ENCODE results near the gene PDXP. TPM values are rescaled to one million over a fixed set of nuclear protein-coding genes. Genes with fewer than 3 reads are reported as not detected.

Gene PDXP
- total and polyA plus RNA-seq, 2 donors (not counting 3 experiments of a cell fraction or from before 2014, with no cell fraction given), result 18.0 to 20.0 TPM

- no peak for FAIRE-seq
- no peak overlapping the region for H3K27ac ChIP-seq (ENCODE audit: insufficient read depth, low read depth, low read length)
- intact Hi-C loops (cut with micrococcal nuclease), result no loop called here
- no peak for DNase-seq (ENCODE audit: low read depth, low spot score)
- no TSS peak for BruUV-seq (replicated peaks)
- H3K9me3 ChIP-seq (replicated peaks; ENCODE audit: control insufficient read depth, insufficient read depth, low read length), result no peaks in the 10 kb centered on the region
- H3K36me3 ChIP-seq (ENCODE audit: control insufficient read depth in 2 of 2, extremely low read depth in 1 of 2, insufficient read depth in 2 of 2, low read length in 2 of 2), result no peaks in the 10 kb centered on the region
- CTCF ChIA-PET, result no interaction called here
- no peaks in the 10 kb centered on the region for H3K79me2 ChIP-seq (ENCODE audit: control insufficient read depth, insufficient read depth, low read length)
- H3K9ac ChIP-seq (replicated peaks; ENCODE audit: extremely low read depth, insufficient read depth, low read length), result no peak overlapping the region
- TF ChIP-seq, protein P1, sequence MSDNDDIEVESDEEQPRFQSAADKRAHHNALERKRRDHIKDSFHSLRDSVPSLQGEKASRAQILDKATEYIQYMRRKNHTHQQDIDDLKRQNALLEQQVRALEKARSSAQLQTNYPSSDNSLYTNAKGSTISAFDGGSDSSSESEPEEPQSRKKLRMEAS (IDR thresholded peaks at IDR 0.05; ENCODE audit: insufficient read depth, insufficient read length), result no peak
- no peak for TF ChIP-seq EZH2 (IDR thresholded peaks at IDR 0.05; ENCODE audit: borderline replicate concordance, low read depth, low read length, severe bottlenecking)
- no peak for TF ChIP-seq GATA2 (IDR thresholded peaks at IDR 0.05; ENCODE audit: insufficient read depth, insufficient read length, low read depth, low read length)
- TF ChIP-seq JUN (IDR thresholded peaks at IDR 0.05; ENCODE audit: borderline replicate concordance, insufficient read depth, insufficient read length, low read depth), result no peak
- no peak for TF ChIP-seq MYC (IDR thresholded peaks at IDR 0.05; ENCODE audit: low read depth, low read length)
- no peak for TF ChIP-seq POLR2AphosphoS5 (IDR thresholded peaks at IDR 0.05; ENCODE audit: insufficient read depth, low read depth, low read length)
- TF ChIP-seq, protein P2, sequence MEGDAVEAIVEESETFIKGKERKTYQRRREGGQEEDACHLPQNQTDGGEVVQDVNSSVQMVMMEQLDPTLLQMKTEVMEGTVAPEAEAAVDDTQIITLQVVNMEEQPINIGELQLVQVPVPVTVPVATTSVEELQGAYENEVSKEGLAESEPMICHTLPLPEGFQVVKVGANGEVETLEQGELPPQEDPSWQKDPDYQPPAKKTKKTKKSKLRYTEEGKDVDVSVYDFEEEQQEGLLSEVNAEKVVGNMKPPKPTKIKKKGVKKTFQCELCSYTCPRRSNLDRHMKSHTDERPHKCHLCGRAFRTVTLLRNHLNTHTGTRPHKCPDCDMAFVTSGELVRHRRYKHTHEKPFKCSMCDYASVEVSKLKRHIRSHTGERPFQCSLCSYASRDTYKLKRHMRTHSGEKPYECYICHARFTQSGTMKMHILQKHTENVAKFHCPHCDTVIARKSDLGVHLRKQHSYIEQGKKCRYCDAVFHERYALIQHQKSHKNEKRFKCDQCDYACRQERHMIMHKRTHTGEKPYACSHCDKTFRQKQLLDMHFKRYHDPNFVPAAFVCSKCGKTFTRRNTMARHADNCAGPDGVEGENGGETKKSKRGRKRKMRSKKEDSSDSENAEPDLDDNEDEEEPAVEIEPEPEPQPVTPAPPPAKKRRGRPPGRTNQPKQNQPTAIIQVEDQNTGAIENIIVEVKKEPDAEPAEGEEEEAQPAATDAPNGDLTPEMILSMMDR (IDR thresholded peaks at IDR 0.05; ENCODE audit: extremely low read depth in 1 of 2, insufficient read depth in 1 of 2, low read depth in 1 of 2, low read length in 2 of 2), result no peak
- no peak for TF ChIP-seq POLR2A (IDR thresholded peaks at IDR 0.05; ENCODE audit: low read depth, low read length)
- no peak for TF ChIP-seq FOS (IDR thresholded peaks at IDR 0.05; ENCODE audit: borderline replicate concordance, insufficient read depth, low read length)
- H3K27me3 ChIP-seq (ENCODE audit: control insufficient read depth in 2 of 2, insufficient read depth in 2 of 2, low read length in 2 of 2), result no peaks in the 10 kb centered on the region
- no peaks in the 10 kb centered on the region for H3K9me1 ChIP-seq (replicated peaks; ENCODE audit: control insufficient read depth, extremely low read depth, insufficient read depth, low read length)
- H4K20me1 ChIP-seq (replicated peaks; ENCODE audit: control insufficient read depth, extremely low read depth, insufficient read depth, low read length), result no peaks in the 10 kb centered on the region
- POLR2A ChIA-PET, result no interaction called here
- H3K4me1 ChIP-seq (ENCODE audit: control insufficient read depth, extremely low read depth, insufficient read depth, low read length), result peaks cover 5% of the 10 kb centered on the region
- dilution Hi-C loops (cut with MboI; ENCODE audit: extremely low pct_ligation_motif_present, low sequenced_read_pairs), result no loop called here
- peak overlapping the region; percentile 3 for H2AFZ ChIP-seq (ENCODE audit: low read depth, low read length)
- H3K4me3 ChIP-seq (replicated peaks in 1 of 3; ENCODE audit: insufficient read depth in 1 of 3, low read depth in 1 of 3, low read length in 3 of 3), result no peak overlapping the region
- H3K4me2 ChIP-seq (ENCODE audit: insufficient read depth, low read length), result no peak overlapping the region
These were observed 50.3 kb downstream of the PDXP start for GRCh38 chr22:37708580-37709444.

All from endothelial cell of umbilical vein (primary cell).